Fibroblast of lung (primary cell): ENCODE results near the gene HIPK2.

Source experiments
- EZH2 ChIP-seq: IDR thresholded peaks from 2 replicates; pipeline ENCODE4 v1.5.1; 2012; ENCODE audit warnings: low read length, control low read depth, mild to moderate bottlenecking; ENCODE audit errors: missing control alignments
- TF ChIP-seq, protein P1 (sequence below), 2 donors: IDR thresholded peaks in 1 of 2; conservative IDR thresholded peaks in 1 of 2; 1 replicate in 1 of 2; 2 replicates in 1 of 2; pipeline ENCODE4 v1.5.1; 2011 to 2012; ENCODE audit warnings: low read length in 2 of 2, control low read depth in 1 of 2, inconsistent platforms in 1 of 2, low read depth in 1 of 2, mild to moderate bottlenecking in 1 of 2

DNA sequence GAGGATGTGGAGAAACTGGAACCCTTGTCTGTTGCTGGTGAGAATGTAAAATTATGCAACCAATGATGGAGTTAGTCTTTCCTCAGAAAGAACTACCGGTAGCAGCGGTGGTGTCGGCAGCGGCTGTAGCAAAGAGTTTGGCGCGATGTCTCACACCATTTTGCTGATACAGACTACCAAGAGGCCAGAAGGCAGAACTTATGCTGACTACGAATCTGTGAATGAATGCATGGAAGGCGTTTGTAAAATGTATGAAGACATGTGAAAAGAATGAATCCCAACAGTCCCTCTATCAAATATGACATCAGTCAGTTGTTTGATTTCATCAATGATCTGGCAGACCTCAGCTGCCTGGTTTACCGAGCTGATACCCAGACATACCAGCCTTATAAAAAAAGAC is 243.7 kb downstream of the HIPK2 start:
- TF ChIP-seq, protein P1, sequence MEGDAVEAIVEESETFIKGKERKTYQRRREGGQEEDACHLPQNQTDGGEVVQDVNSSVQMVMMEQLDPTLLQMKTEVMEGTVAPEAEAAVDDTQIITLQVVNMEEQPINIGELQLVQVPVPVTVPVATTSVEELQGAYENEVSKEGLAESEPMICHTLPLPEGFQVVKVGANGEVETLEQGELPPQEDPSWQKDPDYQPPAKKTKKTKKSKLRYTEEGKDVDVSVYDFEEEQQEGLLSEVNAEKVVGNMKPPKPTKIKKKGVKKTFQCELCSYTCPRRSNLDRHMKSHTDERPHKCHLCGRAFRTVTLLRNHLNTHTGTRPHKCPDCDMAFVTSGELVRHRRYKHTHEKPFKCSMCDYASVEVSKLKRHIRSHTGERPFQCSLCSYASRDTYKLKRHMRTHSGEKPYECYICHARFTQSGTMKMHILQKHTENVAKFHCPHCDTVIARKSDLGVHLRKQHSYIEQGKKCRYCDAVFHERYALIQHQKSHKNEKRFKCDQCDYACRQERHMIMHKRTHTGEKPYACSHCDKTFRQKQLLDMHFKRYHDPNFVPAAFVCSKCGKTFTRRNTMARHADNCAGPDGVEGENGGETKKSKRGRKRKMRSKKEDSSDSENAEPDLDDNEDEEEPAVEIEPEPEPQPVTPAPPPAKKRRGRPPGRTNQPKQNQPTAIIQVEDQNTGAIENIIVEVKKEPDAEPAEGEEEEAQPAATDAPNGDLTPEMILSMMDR (conservative IDR thresholded peaks at IDR 0.05 in 1 of 2, IDR thresholded peaks at IDR 0.05 in 1 of 2; ENCODE audit: low read depth in 1 of 2, low read length in 2 of 2): no peak
- TF ChIP-seq EZH2: no peak
